GM12875 (cell line): ENCODE measurements around the gene NFE2L1.

Source experiments
- H3K4me3 ChIP-seq: one replicate; pipeline ENCODE4 v1.5.1; 2011; ENCODE audit warnings: low read depth, low read length, control low read depth
- CTCF ChIP-seq: IDR thresholded peaks from 2 replicates; pipeline ENCODE4 v1.5.1; 2011; ENCODE audit warnings: low read depth, mild to moderate bottlenecking, control low read depth, inconsistent platforms, low read length, moderate library complexity, borderline replicate concordance; ENCODE audit not compliant: insufficient read depth

The NFE2L1 gene

GRCh38 chr17:48045316-48046001 lies 2.7 kb upstream of the NFE2L1 start:
- no peak overlapping the region for H3K4me3 ChIP-seq
- no peak for TF ChIP-seq CTCF

GRCh38 chr17:48046296-48046695 lies 1.9 kb upstream of the NFE2L1 start:
- no peak for TF ChIP-seq CTCF
- peak overlapping the region; percentile 64 for H3K4me3 ChIP-seq

- no peak for TF ChIP-seq CTCF
- H3K4me3 ChIP-seq = peak overlapping the region; percentile 64
Observed at GRCh38 chr17:48047113-48047740, 932 bp upstream of the NFE2L1 start.

- peak overlapping the region; percentile 83 for H3K4me3 ChIP-seq
- no peak for TF ChIP-seq CTCF
Observed at GRCh38 chr17:48048384-48049126, 396 bp downstream of the NFE2L1 start.

- TF ChIP-seq CTCF = no peak
- H3K4me3 ChIP-seq = no peak overlapping the region
Observed at GRCh38 chr17:48051283-48051682, 3.1 kb downstream of the NFE2L1 start.

- no peak overlapping the region for H3K4me3 ChIP-seq
- no peak for TF ChIP-seq CTCF
Observed at GRCh38 chr17:48051706-48052486, 3.7 kb downstream of the NFE2L1 start.
